PFSK-1 (cell line): Measurements from ENCODE around the gene CCNB1.

Source experiments
- FOXP2 ChIP-seq: optimal IDR thresholded peaks from 2 replicates; pipeline ENCODE3; 2011; ENCODE audit warnings: borderline replicate concordance, control low read depth, inconsistent platforms; ENCODE audit not compliant: insufficient read depth; ENCODE audit errors: extremely low read length, extremely low read depth
- POLR2AphosphoS5 ChIP-seq: IDR thresholded peaks from 2 replicates; pipeline ENCODE4 v1.6.1; 2012; ENCODE audit warnings: low read depth, mild to moderate bottlenecking, control low read depth, low read length, moderate library complexity
- SIN3A ChIP-seq: IDR thresholded peaks from 2 replicates; pipeline ENCODE4 v1.6.1; 2012; ENCODE audit warnings: mild to moderate bottlenecking, low read length, moderate library complexity, borderline replicate concordance; ENCODE audit not compliant: insufficient read depth
- TAF1 ChIP-seq: IDR thresholded peaks from 2 replicates; pipeline ENCODE4 v1.6.1; 2012; ENCODE audit warnings: low read length, control low read depth, borderline replicate concordance; ENCODE audit not compliant: insufficient read depth
- TF ChIP-seq, protein P1 (sequence below), 2 experiments: IDR thresholded peaks; 2 replicates each; pipeline versions ENCODE4 v1.6.1 to v1.8.0; 2011 to 2012; ENCODE audit warnings: low read depth in 2 of 2, low read length in 2 of 2, control low read depth in 1 of 2, inconsistent platforms in 1 of 2, mild to moderate bottlenecking in 1 of 2, moderate library complexity in 1 of 2; ENCODE audit not compliant: insufficient read depth in 1 of 2

DNA sequence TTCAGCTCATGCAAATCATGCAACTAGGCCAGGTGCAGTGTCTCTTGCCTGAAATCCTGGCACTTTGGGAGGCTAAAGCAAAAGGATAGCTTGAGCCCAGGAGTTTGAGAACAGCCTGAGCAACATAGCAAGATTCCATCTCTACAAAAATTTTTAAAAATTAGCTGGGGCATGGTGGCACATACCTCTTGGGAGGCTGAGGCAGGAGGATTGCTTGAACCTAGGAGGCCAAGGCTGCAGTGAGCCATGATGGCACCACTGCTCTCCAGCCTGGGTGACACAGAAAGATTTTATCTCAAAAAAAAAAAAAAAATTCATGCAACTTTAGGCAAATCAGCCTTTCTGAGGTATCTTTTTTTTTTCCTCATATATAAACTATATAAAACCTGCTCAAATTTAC lies 35.6 kb upstream of the CCNB1 start:
- TF ChIP-seq, protein P1, sequence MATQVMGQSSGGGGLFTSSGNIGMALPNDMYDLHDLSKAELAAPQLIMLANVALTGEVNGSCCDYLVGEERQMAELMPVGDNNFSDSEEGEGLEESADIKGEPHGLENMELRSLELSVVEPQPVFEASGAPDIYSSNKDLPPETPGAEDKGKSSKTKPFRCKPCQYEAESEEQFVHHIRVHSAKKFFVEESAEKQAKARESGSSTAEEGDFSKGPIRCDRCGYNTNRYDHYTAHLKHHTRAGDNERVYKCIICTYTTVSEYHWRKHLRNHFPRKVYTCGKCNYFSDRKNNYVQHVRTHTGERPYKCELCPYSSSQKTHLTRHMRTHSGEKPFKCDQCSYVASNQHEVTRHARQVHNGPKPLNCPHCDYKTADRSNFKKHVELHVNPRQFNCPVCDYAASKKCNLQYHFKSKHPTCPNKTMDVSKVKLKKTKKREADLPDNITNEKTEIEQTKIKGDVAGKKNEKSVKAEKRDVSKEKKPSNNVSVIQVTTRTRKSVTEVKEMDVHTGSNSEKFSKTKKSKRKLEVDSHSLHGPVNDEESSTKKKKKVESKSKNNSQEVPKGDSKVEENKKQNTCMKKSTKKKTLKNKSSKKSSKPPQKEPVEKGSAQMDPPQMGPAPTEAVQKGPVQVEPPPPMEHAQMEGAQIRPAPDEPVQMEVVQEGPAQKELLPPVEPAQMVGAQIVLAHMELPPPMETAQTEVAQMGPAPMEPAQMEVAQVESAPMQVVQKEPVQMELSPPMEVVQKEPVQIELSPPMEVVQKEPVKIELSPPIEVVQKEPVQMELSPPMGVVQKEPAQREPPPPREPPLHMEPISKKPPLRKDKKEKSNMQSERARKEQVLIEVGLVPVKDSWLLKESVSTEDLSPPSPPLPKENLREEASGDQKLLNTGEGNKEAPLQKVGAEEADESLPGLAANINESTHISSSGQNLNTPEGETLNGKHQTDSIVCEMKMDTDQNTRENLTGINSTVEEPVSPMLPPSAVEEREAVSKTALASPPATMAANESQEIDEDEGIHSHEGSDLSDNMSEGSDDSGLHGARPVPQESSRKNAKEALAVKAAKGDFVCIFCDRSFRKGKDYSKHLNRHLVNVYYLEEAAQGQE (IDR thresholded peaks at IDR 0.05; ENCODE audit: insufficient read depth in 1 of 2, low read depth in 2 of 2, low read length in 2 of 2), result no peak
- TF ChIP-seq POLR2AphosphoS5 (no peak), TAF1 (no peak), SIN3A (no peak), FOXP2 (no peak)
